HepG2 (cell line): Measurements from ENCODE around the gene MTMR1. TPM values are rescaled to one million over a fixed set of nuclear protein-coding genes. Genes with fewer than 3 reads are reported as not detected.

ENCODE experiments used
- ATAC-seq: fragments of 200-7000 bp; cut with Tn5 transposase; 3 replicates; pipeline ENCODE4 v1.9.1; 2020; ENCODE audit warnings: mild to moderate bottlenecking, moderate library complexity
- BruUV-seq: library from RNA; stranded (reverse); fragments of 400-500 nt; replicated peaks from 2 replicates; lab custom pipeline; 2021; lab: Mats Ljungman, UMichigan
- CTCF ChIA-PET: fragments of 300-600 bp; formaldehyde crosslinking; extraction: SDS; loops from one replicate; lab custom pipeline; 2021; ENCODE audit warnings: low total read pairs, inconsistent platforms, low intra/inter-chr PET ratio; lab: Yijun Ruan, JAX
- POLR2A ChIA-PET: fragments of 350-600 bp; sonication (Branson Sonifier 250); formaldehyde crosslinking; loops from one replicate; lab custom pipeline; 2020; ENCODE audit warnings: antibody characterized with exemption, inconsistent platforms; lab: Yijun Ruan, JAX
- DNase-seq: peaks from one replicate; pipeline ENCODE4 v3.0.0-alpha.2; 2015; ENCODE audit warnings: low spot score
- FAIRE-seq: peaks from 3 replicates; lab custom pipeline; 2011; peaks lifted over from hg19 to GRCh38; lab: Jason Lieb, UNC
- H2AFZ ChIP-seq: one replicate; pipeline ENCODE4 v1.6.1; 2011; ENCODE audit warnings: low read length, inconsistent platforms
- H3K27ac ChIP-seq: fragments of 300-600 bp; 3 replicates; pipeline ENCODE4 v1.8.0; 2011; ENCODE audit warnings: mixed run types, mild to moderate bottlenecking, mixed read lengths, low read length, inconsistent platforms; ENCODE audit not compliant: insufficient read depth; ENCODE audit errors: extremely low read length
- H3K27me3 ChIP-seq, 2 experiments: fragments of 200-600 bp in 1 of 2; 2 replicates in 1 of 2; 3 replicates in 1 of 2; pipeline versions ENCODE4 v1.6.0 to v1.8.0; 2011; ENCODE audit warnings: low read length in 2 of 2, mild to moderate bottlenecking in 2 of 2, moderate library complexity in 2 of 2, inconsistent platforms in 1 of 2; ENCODE audit not compliant: insufficient read depth in 2 of 2, control insufficient read depth in 1 of 2
- H3K36me3 ChIP-seq, 2 experiments: fragments of 200-600 bp in 1 of 2; replicated peaks in 1 of 2; 2 replicates in 1 of 2; 3 replicates in 1 of 2; pipeline versions ENCODE4 v1.5.1 to v1.8.0; 2011; ENCODE audit warnings: low read length in 2 of 2, inconsistent platforms in 1 of 2; ENCODE audit not compliant: insufficient read depth in 2 of 2, control insufficient read depth in 1 of 2
- H3K4me1 ChIP-seq: 2 replicates; pipeline ENCODE4 v1.5.1; 2012; ENCODE audit warnings: low read length, inconsistent platforms; ENCODE audit not compliant: insufficient read depth
- H3K4me2 ChIP-seq: 2 replicates; pipeline ENCODE4 v1.6.0; 2011; ENCODE audit warnings: low read depth, low read length, inconsistent platforms
- H3K4me3 ChIP-seq, 3 experiments: fragments of 200-600 bp in 1 of 3; sonication (generic), shearing (Covaris generic) in 1 of 3; replicated peaks in 1 of 3; 2 replicates each; pipeline ENCODE4 v1.5.1; 2011 to 2016; ENCODE audit warnings: low read length in 3 of 3, inconsistent platforms in 2 of 3, low read depth in 2 of 3, mild to moderate bottlenecking in 2 of 3, control low read depth in 1 of 3, mixed read lengths in 1 of 3; ENCODE audit not compliant: insufficient read depth in 1 of 3
- H3K79me2 ChIP-seq: one replicate; pipeline ENCODE4 v1.6.1; 2011; ENCODE audit warnings: low read length, inconsistent platforms; ENCODE audit not compliant: insufficient read depth
- H3K9ac ChIP-seq: 2 replicates; pipeline ENCODE4 v1.6.0; 2011; ENCODE audit warnings: mild to moderate bottlenecking, low read depth, low read length, inconsistent platforms; ENCODE audit not compliant: insufficient read depth
- H3K9me3 ChIP-seq: 2 replicates; pipeline ENCODE4 v1.5.1; 2012; ENCODE audit warnings: mild to moderate bottlenecking, low read length
- H4K20me1 ChIP-seq: 2 replicates; pipeline ENCODE4 v1.6.0; 2011; ENCODE audit warnings: inconsistent platforms, mild to moderate bottlenecking, low read length, moderate library complexity; ENCODE audit not compliant: insufficient read depth
- NFKB2 ChIP-seq: sonication (generic); formaldehyde crosslinking; IDR thresholded peaks from 2 replicates; pipeline ENCODE4 v1.4.0; 2020; ENCODE audit warnings: missing genetic modification reagents, borderline replicate concordance
- ZMAT3 ChIP-seq: sonication (generic); formaldehyde crosslinking; conservative IDR thresholded peaks from 2 replicates; pipeline ENCODE4 v1.7.0; 2021; ENCODE audit warnings: missing genetic modification reagents
- ZNF75D ChIP-seq: sonication (generic); formaldehyde crosslinking; IDR thresholded peaks from 2 replicates; pipeline ENCODE4 v1.8.1; 2023; ENCODE audit warnings: missing genetic modification reagents, mild to moderate bottlenecking, borderline replicate concordance
- whole genome bisulfite sequencing: methylation state at CpG from one replicate; pipeline ENCODE4 v1.1.6; 2017; ENCODE audit warnings: low lambda C conversion rate; 5-methylcytosine and 5-hydroxymethylcytosine counted together
- in situ Hi-C: cut with HindIII; loops from 2 replicates; pipeline ENCODE4 v1.10.0; 2017; ENCODE audit warnings: low pct_unique_long_range_greater_than_20kb; ENCODE audit not compliant: extremely low pct_ligation_motif_present
- intact Hi-C: fragments of 100-400 bp; cut with micrococcal nuclease; formaldehyde crosslinking; loops from one replicate; pipeline ENCODE4 v1.10.0; 2022; ENCODE audit not compliant: unreplicated experiment
- polyA plus RNA-seq, 8 experiments: library from polyadenylated mRNA; depleted of rRNA in 3 of 8; stranded (reverse) in 7 of 8; unstranded in 1 of 8; fragments of >200 nt; fragmentation: Illumina TruSeq in 4 of 8; extraction: Trizol in 4 of 8; gene quantifications; 2 replicates each; pipeline versions ENCODE4 v1.2.1 to v1.2.3, GENCODE V29; 2011 to 2016; ENCODE audit warnings: low read depth in 4 of 8, missing spikeins in 1 of 8, mixed read lengths in 1 of 8; ENCODE audit not compliant: insufficient read depth in 1 of 8
- total RNA-seq, 5 experiments: library from RNA; depleted of rRNA; stranded (reverse); fragments of >200 nt; fragmentation: Illumina TruSeq; extraction: Trizol; gene quantifications; 2 replicates each; pipeline ENCODE4 v1.2.3, GENCODE V29; 2016; ENCODE audit warnings: low read depth in 1 of 5
- TF ChIP-seq, protein P1 (sequence below): sonication (generic); formaldehyde crosslinking; IDR thresholded peaks from 2 replicates; pipeline ENCODE4 v1.4.0; 2020; ENCODE audit warnings: missing genetic modification reagents
- TF ChIP-seq, protein P2 (sequence below): sonication (generic); formaldehyde crosslinking; IDR thresholded peaks from 2 replicates; pipeline ENCODE4 v1.5.0; 2020; ENCODE audit warnings: missing genetic modification reagents

The MTMR1 gene
- total and polyA plus RNA-seq, 2 of the 13 experiments (the other 11 are each of a cell fraction or from before 2014, with no cell fraction given), result 8.9 to 11.1 TPM

DNA sequence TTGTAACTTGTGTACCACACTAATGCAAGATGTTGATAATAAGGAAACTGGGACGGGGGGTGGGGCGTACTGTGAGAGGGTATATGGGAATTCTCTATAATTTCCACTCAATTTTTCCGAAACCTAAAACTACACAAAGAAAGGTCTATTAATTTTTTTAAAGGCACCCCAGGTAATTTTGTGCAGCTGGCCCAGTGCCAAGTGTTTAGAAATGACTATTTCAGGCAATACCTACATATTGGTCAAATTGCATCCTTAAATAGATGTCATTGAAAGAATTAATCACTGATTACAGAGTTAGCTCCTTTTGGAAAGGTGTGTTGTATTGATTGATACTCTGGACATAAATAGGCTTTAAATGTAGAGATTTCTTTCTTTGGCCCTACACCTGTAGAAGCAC lies 10.1 kb upstream of the MTMR1 start:
- POLR2A ChIA-PET, result no interaction called here
- TF ChIP-seq, protein P1, sequence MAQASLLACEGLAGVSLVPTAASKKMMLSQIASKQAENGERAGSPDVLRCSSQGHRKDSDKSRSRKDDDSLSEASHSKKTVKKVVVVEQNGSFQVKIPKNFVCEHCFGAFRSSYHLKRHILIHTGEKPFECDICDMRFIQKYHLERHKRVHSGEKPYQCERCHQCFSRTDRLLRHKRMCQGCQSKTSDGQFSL (CRISPR knock-in tag), result no peak
- TF ChIP-seq, protein P2, sequence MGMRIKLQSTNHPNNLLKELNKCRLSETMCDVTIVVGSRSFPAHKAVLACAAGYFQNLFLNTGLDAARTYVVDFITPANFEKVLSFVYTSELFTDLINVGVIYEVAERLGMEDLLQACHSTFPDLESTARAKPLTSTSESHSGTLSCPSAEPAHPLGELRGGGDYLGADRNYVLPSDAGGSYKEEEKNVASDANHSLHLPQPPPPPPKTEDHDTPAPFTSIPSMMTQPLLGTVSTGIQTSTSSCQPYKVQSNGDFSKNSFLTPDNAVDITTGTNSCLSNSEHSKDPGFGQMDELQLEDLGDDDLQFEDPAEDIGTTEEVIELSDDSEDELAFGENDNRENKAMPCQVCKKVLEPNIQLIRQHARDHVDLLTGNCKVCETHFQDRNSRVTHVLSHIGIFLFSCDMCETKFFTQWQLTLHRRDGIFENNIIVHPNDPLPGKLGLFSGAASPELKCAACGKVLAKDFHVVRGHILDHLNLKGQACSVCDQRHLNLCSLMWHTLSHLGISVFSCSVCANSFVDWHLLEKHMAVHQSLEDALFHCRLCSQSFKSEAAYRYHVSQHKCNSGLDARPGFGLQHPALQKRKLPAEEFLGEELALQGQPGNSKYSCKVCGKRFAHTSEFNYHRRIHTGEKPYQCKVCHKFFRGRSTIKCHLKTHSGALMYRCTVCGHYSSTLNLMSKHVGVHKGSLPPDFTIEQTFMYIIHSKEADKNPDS (CRISPR knock-in tag), result no peak
- TF ChIP-seq NFKB2 (CRISPR knock-in tag) (no peak), ZNF75D (CRISPR knock-in tag) (no peak), ZMAT3 (CRISPR knock-in tag) (no peak)
- Histone ChIP-seq H3K4me2 (no peak overlapping the region), H3K27ac (no peak overlapping the region), H3K4me3 (no peak overlapping the region), H3K4me1 (no peaks in the 10 kb centered on the region), H3K9me3 (no peaks in the 10 kb centered on the region), H3K9ac (no peak overlapping the region), H3K36me3 (no peaks in the 10 kb centered on the region), H3K27me3 (no peaks in the 10 kb centered on the region), H2AFZ (no peak overlapping the region), H4K20me1 (no peaks in the 10 kb centered on the region), H3K79me2 (no peaks in the 10 kb centered on the region)
- no TSS peak for BruUV-seq
- CTCF ChIA-PET, result interaction anchor here (1.3 to 2.4 kb wide), 2 partner anchors 34 to 139 kb away, joined by 4 to 14 read pairs; no protein-coding TSS in a partner anchor
- WGBS, result 52% methylated on average over 3 of the region's 3 CpGs
- ATAC-seq (no peak), DNase-seq (no peak), FAIRE-seq (no peak)
- in situ Hi-C loops (loop anchor here (10.0 to 25.0 kb wide), 2 partner anchors 138 to 721 kb away; no protein-coding TSS in a partner anchor), intact Hi-C loops (loop anchor here (2.0 kb wide), 1 partner anchor 34 kb away; no protein-coding TSS in a partner anchor)
